Subcutaneous adipose tissue (tissue), 4 donors: ENCODE measurements around the gene LAMB1. TPM values are rescaled to one million over a fixed set of nuclear protein-coding genes. Genes with fewer than 3 reads are reported as not detected.

ENCODE experiments used
- CTCF ChIP-seq: fragments of 450-650 bp; IDR thresholded peaks from one replicate; pipeline ENCODE4 v1.5.1; 2016; ENCODE audit warnings: low read depth, mild to moderate bottlenecking, control low read depth, antibody characterized with exemption, moderate library complexity
- small RNA-seq: library from RNA; depleted of rRNA; stranded (forward); fragments of <200 nt; gene quantifications from one replicate; pipeline ENCODE3, GENCODE V24; 2016
- total RNA-seq, 4 donors: library from RNA; depleted of rRNA; stranded (reverse); fragments of >200 nt; gene quantifications; one replicate each; pipeline ENCODE4 v1.1.0, GENCODE V29; 2016

Gene LAMB1
- total RNA-seq, 4 donors from 2014 or later, result 218 to 376 (median 309) TPM

- no peak for TF ChIP-seq CTCF
These were observed 125.1 kb downstream of the LAMB1 start for GRCh38 chr7:107877731-107878382.

GRCh38 chr7:107876916-107877315 lies 126.0 kb downstream of the LAMB1 start:
- no peak for TF ChIP-seq CTCF

- TF ChIP-seq CTCF, result no peak
These were observed 128.1 kb downstream of the LAMB1 start for GRCh38 chr7:107874605-107875446.

GRCh38 chr7:107874111-107874510 lies 128.8 kb downstream of the LAMB1 start:
- TF ChIP-seq CTCF, result no peak

Small RNA genes lying within 50 kb of the gene (small RNA-seq; reads per million reads assigned to genes)
- gene RF00012, result not detected

Other genes with a start within 250 kb of the LAMB1 start
- gene SLC26A3, start 199.9 kb downstream of the LAMB1 start, total RNA-seq, result under 1 TPM in 2 of 4 donors, not detected in 2; 0.33 to 0.85 TPM
- gene DLD, start 112.0 kb downstream of the LAMB1 start, total RNA-seq, result 100 to 1,000 TPM in 2 of 4 donors, 10 to 100 TPM in 2; 74.0 to 116 (median 100.0) TPM
- not detected for gene LAMB4, start 127.2 kb upstream of the LAMB1 start, total RNA-seq